Ramos (cell line): ENCODE results near the gene SPATS2.
"Not testable (repeated sequence)": the region's sequence is repeated elsewhere in the genome, so short reads cannot be mapped to it uniquely, and the experiment has no call there.

Experiments
- in situ Hi-C: fragments of 300-500 bp; cut with MboI; formaldehyde crosslinking; loops from one replicate; pipeline ENCODE4 v1.14.3; 2022; ENCODE audit warnings: low sequenced_read_pairs; ENCODE audit not compliant: unreplicated experiment

SPATS2 gene

GRCh38 chr12:49534122-49534521 lies 166.9 kb downstream of the SPATS2 start:
- in situ Hi-C loops, result not testable (repeated sequence)

- in situ Hi-C loops, result no loop called here
Measured at GRCh38 chr12:49534731-49535278, 167.5 kb downstream of the SPATS2 start.

GRCh38 chr12:49535921-49536525 lies 168.8 kb downstream of the SPATS2 start:
- in situ Hi-C loops, result no loop called here

- in situ Hi-C loops, result no loop called here
Measured at GRCh38 chr12:49536526-49537071, 169.3 kb downstream of the SPATS2 start.

- in situ Hi-C loops, result no loop called here
Measured at GRCh38 chr12:49537231-49537751, 170.0 kb downstream of the SPATS2 start.

GRCh38 chr12:49537752-49538509 lies 170.7 kb downstream of the SPATS2 start:
- in situ Hi-C loops, result no loop called here

GRCh38 chr12:49538510-49539403 lies 171.5 kb downstream of the SPATS2 start, which contains the start of gene KCNH3:
Gene KCNH3 (plus strand): TSS chr12:49539030. CDS start chr12:49539417, 387 bp downstream.
- in situ Hi-C loops, result no loop called here

- in situ Hi-C loops, result no loop called here
Measured at GRCh38 chr12:49539406-49540228, 172.4 kb downstream of the SPATS2 start.

- in situ Hi-C loops, result no loop called here
Measured at GRCh38 chr12:49540229-49541139, 173.2 kb downstream of the SPATS2 start.

GRCh38 chr12:49541140-49541861 lies 174.0 kb downstream of the SPATS2 start:
- in situ Hi-C loops, result no loop called here

- in situ Hi-C loops, result no loop called here
Measured at GRCh38 chr12:49541911-49542505, 174.7 kb downstream of the SPATS2 start.

- in situ Hi-C loops, result no loop called here
Measured at GRCh38 chr12:49542592-49543160, 175.4 kb downstream of the SPATS2 start.

- in situ Hi-C loops, result no loop called here
Measured at GRCh38 chr12:49543221-49543913, 176.1 kb downstream of the SPATS2 start.

GRCh38 chr12:49543914-49544815 lies 176.9 kb downstream of the SPATS2 start:
- in situ Hi-C loops, result no loop called here

GRCh38 chr12:49545815-49546214 lies 178.6 kb downstream of the SPATS2 start:
- in situ Hi-C loops, result no loop called here
